Small intestine (tissue), 7 donors: ENCODE results near the gene HADH. TPM values are rescaled to one million over a fixed set of nuclear protein-coding genes. Genes with fewer than 3 reads are reported as not detected.
"Not testable (repeated sequence)": the region's sequence is repeated elsewhere in the genome, so short reads cannot be mapped to it uniquely, and the experiment has no call there.

Source experiments
- DNase-seq, 2 donors: peaks; one replicate each; pipeline versions ENCODE4 v3.0.0 to v3.0.0-alpha.2; 2013
- FAIRE-seq: peaks from 2 replicates; lab custom pipeline; 2012; peaks lifted over from hg19 to GRCh38; lab: Jason Lieb, UNC
- H3K27ac ChIP-seq, 3 donors: one replicate each; pipeline ENCODE4 v1.5.1; 2013; ENCODE audit warnings: low read length in 2 of 3, mild to moderate bottlenecking in 2 of 3, control low read depth in 1 of 3, inconsistent platforms in 1 of 3, low read depth in 1 of 3, moderate library complexity in 1 of 3
- H3K27me3 ChIP-seq, 3 donors: one replicate each; pipeline ENCODE4 v1.6.1; 2013; ENCODE audit warnings: low read length in 3 of 3, inconsistent platforms in 1 of 3; ENCODE audit not compliant: control insufficient read depth in 3 of 3, insufficient read depth in 3 of 3
- H3K36me3 ChIP-seq, 3 donors: one replicate each; pipeline ENCODE4 v1.6.1; 2013; ENCODE audit warnings: low read length in 3 of 3, inconsistent platforms in 1 of 3, low read depth in 1 of 3, mild to moderate bottlenecking in 1 of 3, moderate library complexity in 1 of 3; ENCODE audit not compliant: control insufficient read depth in 3 of 3, insufficient read depth in 2 of 3
- H3K4me1 ChIP-seq, 3 donors: one replicate each; pipeline ENCODE4 v1.6.1; 2013; ENCODE audit warnings: low read length in 2 of 3, inconsistent platforms in 1 of 3, low read depth in 1 of 3, mild to moderate bottlenecking in 1 of 3, moderate library complexity in 1 of 3; ENCODE audit not compliant: control insufficient read depth in 3 of 3, insufficient read depth in 2 of 3
- H3K4me3 ChIP-seq, 3 donors: one replicate each; pipeline ENCODE4 v1.5.1; 2013; ENCODE audit warnings: low read length in 3 of 3, control low read depth in 1 of 3, inconsistent platforms in 1 of 3, low read depth in 1 of 3, mild to moderate bottlenecking in 1 of 3, moderate library complexity in 1 of 3
- H3K9me3 ChIP-seq, 2 donors: one replicate each; pipeline ENCODE4 v1.6.1; 2013; ENCODE audit warnings: low read depth in 1 of 2, low read length in 1 of 2; ENCODE audit not compliant: control insufficient read depth in 2 of 2, insufficient read depth in 1 of 2
- WGBS, 3 donors: extraction: QIAGEN DNeasy Blood & Tissue Kit; methylation state at CpG; one replicate each; pipeline ENCODE4 v1.1.7; 2013; 5-methylcytosine and 5-hydroxymethylcytosine counted together
- polyA plus RNA-seq, 4 donors: library from polyadenylated mRNA; stranded (reverse) in 3 of 4; unstranded in 1 of 4; fragments of 200-250 nt in 3 of 4; fragments of 120-200 nt in 1 of 4; gene quantifications; one replicate each; pipeline versions ENCODE4 v1.2.1 to v1.2.3, GENCODE V29; 2013
- donor health status: healthy with polysubstance abuse.
- donor health status: control.
- donor health status: control.
- donor health status: Bipolar disorder and iron deficiency.
- donor health status: healthy.

Gene HADH
- polyA plus RNA-seq, 4 donors = 81.9 to 389 (median 139) TPM

GRCh38 chr4:108049406-108049805, 59.7 kb downstream of the HADH start:
- peaks cover 0 to 7% (median 0%) of the 10 kb centered on the region in 3 donors for H3K36me3 ChIP-seq
- peak in 1 of 2 donors; percentile 58 for DNase-seq
- no peak for FAIRE-seq
- 21 to 46% (median 29%) methylated on average over 5 of the region's 5 CpGs for WGBS, 3 donors
- no peaks in the 10 kb centered on the region for H3K9me3 ChIP-seq
- H3K4me3 ChIP-seq = peak overlapping the region in 1 of 3 donors; percentile 22
- H3K27me3 ChIP-seq = no peaks in the 10 kb centered on the region
- peak overlapping the region in 2 of 3 donors; percentile 2 to 37 for H3K27ac ChIP-seq
- peaks cover 4 to 20% (median 13%) of the 10 kb centered on the region in 3 donors for H3K4me1 ChIP-seq

- not testable (repeated sequence) for H3K4me3 ChIP-seq, H3K27me3 ChIP-seq, FAIRE-seq, H3K9me3 ChIP-seq, H3K27ac ChIP-seq, H3K36me3 ChIP-seq, DNase-seq
- 89 to 94% (median 94%) methylated on average over 8 of the region's 10 CpGs for WGBS, 3 donors
- peaks cover 4 to 20% (median 13%) of the 10 kb centered on the region in 3 donors for H3K4me1 ChIP-seq
Observed at GRCh38 chr4:108050166-108051111, 60.8 kb downstream of the HADH start.

- Histone ChIP-seq H3K4me1 (peaks cover 4 to 20% (median 13%) of the 10 kb centered on the region in 3 donors), H3K27me3 (no peaks in the 10 kb centered on the region), H3K9me3 (no peaks in the 10 kb centered on the region), H3K36me3 (peaks cover 0 to 7% (median 0%) of the 10 kb centered on the region in 3 donors), H3K4me3 (no peak overlapping the region), H3K27ac (no peak overlapping the region)
- no peak for FAIRE-seq
- no peak for DNase-seq
- 93 to 95% (median 95%) methylated on average over 10 of the region's 10 CpGs for WGBS, 3 donors
Observed at GRCh38 chr4:108051343-108051742, 61.7 kb downstream of the HADH start.

- Histone ChIP-seq H3K27me3 (no peaks in the 10 kb centered on the region), H3K4me3 (no peak overlapping the region), H3K27ac (peak overlapping the region in 2 of 3 donors; percentile 64 to 76), H3K4me1 (peaks cover 4 to 20% (median 13%) of the 10 kb centered on the region in 3 donors), H3K36me3 (peaks cover 0 to 7% (median 0%) of the 10 kb centered on the region in 3 donors), H3K9me3 (no peaks in the 10 kb centered on the region)
- DNase-seq (peak; percentile 75 to 83), FAIRE-seq (no peak)
- 36 to 67% (median 59%) methylated on average over 2 of the region's 2 CpGs for WGBS, 3 donors
Observed at GRCh38 chr4:108052558-108053120, 63.0 kb downstream of the HADH start.

- 26 to 49% (median 27%) methylated on average over 1 of the region's 1 CpG for WGBS, 3 donors
- H3K4me3 ChIP-seq = no peak overlapping the region
- no peak for FAIRE-seq
- H3K27ac ChIP-seq = peak overlapping the region in 2 of 3 donors; percentile 47 to 64
- no peaks in the 10 kb centered on the region for H3K27me3 ChIP-seq
- peaks cover 4 to 20% (median 13%) of the 10 kb centered on the region in 3 donors for H3K4me1 ChIP-seq
- peaks cover 0 to 5% (median 0%) of the 10 kb centered on the region in 3 donors for H3K36me3 ChIP-seq
- peak in 1 of 2 donors; percentile 36 for DNase-seq
- H3K9me3 ChIP-seq = no peaks in the 10 kb centered on the region
Observed at GRCh38 chr4:108053251-108053711, 63.6 kb downstream of the HADH start.

GRCh38 chr4:108054025-108054638, 64.4 kb downstream of the HADH start:
- H3K36me3 ChIP-seq = peaks cover 0 to 3% (median 0%) of the 10 kb centered on the region in 3 donors
- H3K27me3 ChIP-seq = no peaks in the 10 kb centered on the region
- 62 to 69% (median 69%) methylated on average over 16 of the region's 16 CpGs for WGBS, 3 donors
- peak overlapping the region in 2 of 3 donors; percentile 47 to 64 for H3K27ac ChIP-seq
- no peaks in the 10 kb centered on the region for H3K9me3 ChIP-seq
- peaks cover 4 to 20% (median 13%) of the 10 kb centered on the region in 3 donors for H3K4me1 ChIP-seq
- DNase-seq (peak in 1 of 2 donors; percentile 65), FAIRE-seq (no peak)
- H3K4me3 ChIP-seq = no peak overlapping the region

- H3K27me3 ChIP-seq = no peaks in the 10 kb centered on the region
- H3K27ac ChIP-seq = no peak overlapping the region
- FAIRE-seq (no peak), DNase-seq (no peak)
- H3K4me3 ChIP-seq = no peak overlapping the region
- H3K36me3 ChIP-seq = peaks cover 0 to 3% (median 0%) of the 10 kb centered on the region in 3 donors
- WGBS, 3 donors = 94 to 100% (median 95%) methylated on average over 3 of the region's 3 CpGs
- peaks cover 4 to 20% (median 13%) of the 10 kb centered on the region in 3 donors for H3K4me1 ChIP-seq
- no peaks in the 10 kb centered on the region for H3K9me3 ChIP-seq
Observed at GRCh38 chr4:108055787-108056186, 66.1 kb downstream of the HADH start.

- Histone ChIP-seq H3K4me3 (no peak overlapping the region), H3K9me3 (no peaks in the 10 kb centered on the region), H3K27me3 (no peaks in the 10 kb centered on the region), H3K27ac (no peak overlapping the region), H3K36me3 (peaks cover 0 to 3% (median 0%) of the 10 kb centered on the region in 3 donors), H3K4me1 (peaks cover 4 to 20% (median 13%) of the 10 kb centered on the region in 3 donors)
- DNase-seq = no peak
- 75 to 78% (median 76%) methylated on average over 6 of the region's 6 CpGs for WGBS, 3 donors
- FAIRE-seq = no peak
Observed at GRCh38 chr4:108056418-108056817, 66.7 kb downstream of the HADH start.
